Muscle of arm (tissue), 12 donors: ENCODE data around the gene ANKS1A. TPM values are rescaled to one million over a fixed set of nuclear protein-coding genes. Genes with fewer than 3 reads are reported as not detected.

Source experiments
- DNase-seq: peaks from one replicate; pipeline ENCODE4 v3.0.0-alpha.2; 2013
- polyA plus RNA-seq, 12 donors: library from polyadenylated mRNA; unstranded; fragments of 120-200 nt; gene quantifications; one replicate each; pipeline ENCODE4 v1.2.1, GENCODE V29; 2013; ENCODE audit not compliant: insufficient read length in 12 of 12

Gene ANKS1A
- polyA plus RNA-seq, 12 donors = 30.8 to 59.7 (median 40.6) TPM; not detected in 1

DNA sequence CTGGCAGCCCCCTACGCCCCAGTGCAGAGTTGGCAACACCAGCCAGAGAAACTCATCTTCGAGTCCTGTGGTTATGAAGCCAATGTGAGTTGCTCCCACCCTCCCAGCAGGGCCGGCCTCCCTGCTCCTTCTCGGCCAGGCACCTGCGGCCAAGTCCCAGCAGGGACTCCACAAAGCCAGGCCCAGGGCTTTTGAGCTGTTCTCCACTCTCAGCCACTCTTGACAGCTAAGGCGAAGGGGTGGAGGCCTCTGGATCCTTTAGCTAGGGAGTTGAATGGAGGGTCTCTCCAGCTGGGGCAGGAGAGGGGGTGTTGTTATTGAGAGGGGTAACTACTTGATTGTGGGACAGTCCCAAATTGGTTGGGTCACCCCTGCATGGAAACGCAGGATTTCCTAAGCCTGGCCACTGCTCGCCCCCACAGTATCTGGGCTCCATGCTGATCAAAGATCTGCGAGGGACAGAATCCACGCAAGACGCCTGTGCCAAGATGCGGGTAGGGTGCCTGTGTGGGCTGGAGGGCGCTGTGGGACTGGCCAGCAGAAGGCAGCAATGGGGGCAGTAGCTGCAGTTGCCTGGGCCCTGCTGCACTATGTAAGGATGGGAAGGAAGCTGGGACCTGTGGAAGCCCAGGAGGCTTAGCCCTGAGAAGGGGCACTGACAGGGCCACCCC lies 193.8 kb downstream of the ANKS1A start:
- no peak for DNase-seq

GRCh38 chr6:35083507-35083906 lies 194.5 kb downstream of the ANKS1A start:
- DNase-seq = no peak

GRCh38 chr6:35084041-35084491 lies 195.0 kb downstream of the ANKS1A start:
- no peak for DNase-seq

GRCh38 chr6:35084511-35085203 lies 195.6 kb downstream of the ANKS1A start:
- DNase-seq = no peak

GRCh38 chr6:35085359-35086281 lies 196.6 kb downstream of the ANKS1A start:
- no peak for DNase-seq

DNA sequence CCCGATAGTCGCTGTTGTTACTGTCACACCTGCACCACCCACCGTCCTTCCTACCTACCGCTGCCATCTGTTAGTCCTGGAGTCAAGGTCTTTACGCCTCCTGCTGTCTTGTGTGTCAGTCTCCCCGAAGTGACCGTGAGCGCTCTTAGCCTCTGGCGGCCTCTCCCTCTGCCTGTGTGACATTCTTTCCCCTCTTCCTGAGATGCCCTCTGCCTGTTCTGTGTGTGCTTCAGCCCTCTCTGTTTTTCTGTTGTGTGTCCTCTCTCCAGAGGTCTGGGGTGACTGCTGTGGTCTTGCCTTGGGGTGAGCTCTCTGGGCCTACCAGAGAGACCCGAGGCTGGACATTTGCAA lies 197.2 kb downstream of the ANKS1A start:
- DNase-seq = no peak

- DNase-seq = no peak
These were observed 197.7 kb downstream of the ANKS1A start for GRCh38 chr6:35086636-35087360.

DNA sequence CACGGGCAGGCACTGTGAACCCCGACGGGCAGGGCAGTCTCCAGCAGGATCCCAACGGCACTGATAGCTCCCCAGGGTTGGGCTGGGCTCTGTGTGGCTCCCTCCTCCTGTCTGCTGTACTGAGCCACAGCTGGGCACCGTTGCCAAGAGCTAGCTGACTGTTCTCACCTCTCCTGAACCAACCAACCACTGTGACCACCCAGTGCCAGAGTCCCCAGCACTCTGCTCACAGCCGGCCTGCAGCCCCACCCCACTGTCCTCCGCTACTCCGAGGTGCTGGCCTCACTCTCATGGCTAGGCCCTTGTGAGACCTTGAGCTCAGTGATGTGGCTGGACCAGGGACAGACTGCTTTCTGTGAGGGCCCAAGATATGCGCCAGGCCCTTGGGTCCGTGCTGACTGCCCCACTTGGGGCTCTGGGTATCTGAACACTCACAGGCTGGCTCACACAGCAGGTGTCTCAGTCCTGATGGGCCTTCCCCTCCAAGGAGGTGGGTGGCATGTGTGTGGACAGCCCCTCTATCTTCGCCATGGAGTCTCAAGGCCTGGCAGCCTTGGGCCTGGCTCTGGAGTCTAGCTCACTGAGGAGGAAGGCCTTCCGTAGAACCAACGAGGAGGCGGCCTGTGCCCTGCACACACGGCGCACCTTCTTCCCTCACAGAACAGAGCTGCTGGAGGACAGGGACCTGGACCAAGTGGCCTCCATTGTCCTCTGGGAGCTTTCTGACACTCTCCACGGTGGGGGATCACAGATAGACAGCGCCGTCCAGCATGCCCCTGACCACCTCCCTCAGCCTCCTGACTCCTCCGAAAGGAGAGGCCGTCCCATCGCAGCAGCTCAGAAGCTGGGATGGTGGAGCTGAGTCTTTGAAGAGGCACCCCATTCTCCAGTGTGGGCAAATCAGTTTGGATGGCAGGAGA lies 198.6 kb downstream of the ANKS1A start:
- no peak for DNase-seq

- DNase-seq = no peak
These were observed 199.5 kb downstream of the ANKS1A start for GRCh38 chr6:35088281-35089215.

DNA sequence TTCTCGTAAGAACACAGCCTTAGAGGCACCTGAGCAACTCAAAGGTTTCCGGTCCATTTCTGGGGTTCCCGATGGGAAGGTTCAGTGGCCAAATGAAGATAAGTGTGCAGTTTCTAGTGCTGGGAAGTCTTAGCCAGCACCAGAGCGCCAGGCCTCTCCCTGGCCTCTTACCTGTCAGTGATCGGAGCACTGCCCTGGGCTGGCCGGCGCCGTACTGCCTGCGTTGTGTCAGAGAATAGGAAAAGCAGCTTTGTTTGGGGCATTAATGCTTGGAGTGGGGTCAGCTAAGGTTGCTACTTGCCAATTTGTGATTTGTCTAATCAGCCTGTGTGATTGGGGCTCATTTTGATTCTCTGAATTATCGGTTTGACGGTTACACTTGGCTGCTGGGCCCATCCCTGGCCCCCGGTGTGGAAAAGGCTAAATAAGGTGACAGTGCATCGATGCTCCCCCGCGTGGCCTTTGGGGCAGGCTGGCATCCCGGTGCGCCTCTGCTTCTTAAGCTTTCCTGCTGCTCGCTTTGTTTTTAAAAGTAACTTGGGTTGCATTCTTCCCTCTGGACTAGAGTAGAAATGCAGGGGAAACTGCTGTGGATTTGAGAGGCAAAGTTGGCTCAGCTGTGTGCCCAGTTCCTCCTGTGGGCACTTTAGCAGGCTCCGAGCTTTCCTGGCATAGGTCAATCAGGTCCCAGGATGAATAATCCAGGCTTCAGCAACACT lies 200.3 kb downstream of the ANKS1A start:
- no peak for DNase-seq

DNA sequence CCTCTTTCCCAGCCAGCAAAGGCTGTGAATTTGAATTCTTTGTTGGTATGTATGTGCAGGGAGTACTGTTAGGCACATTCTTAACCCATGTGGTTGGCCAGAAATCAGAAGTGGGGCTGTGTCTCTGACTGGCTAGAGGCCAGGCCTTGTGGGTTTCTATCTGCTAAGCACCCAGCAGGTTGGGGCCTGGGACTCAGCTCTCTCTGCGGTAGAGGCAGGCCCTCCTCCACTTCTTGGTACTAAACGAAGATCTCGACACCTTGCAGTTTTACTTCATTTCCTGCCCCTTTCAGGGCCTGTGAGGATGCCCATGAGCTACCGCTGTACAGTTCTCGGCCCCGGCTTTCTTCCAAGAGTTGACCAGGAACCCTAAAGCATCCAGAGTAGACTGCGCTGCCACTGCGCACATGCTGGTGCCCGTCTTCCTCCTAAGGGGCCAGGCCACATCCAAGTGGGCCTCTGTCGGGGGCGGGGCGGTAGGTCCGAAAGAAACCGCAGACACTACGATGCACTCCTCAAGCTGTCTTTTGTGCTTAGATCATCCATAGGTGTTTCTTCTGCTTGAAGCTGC lies 201.0 kb downstream of the ANKS1A start:
- DNase-seq = no peak

DNA sequence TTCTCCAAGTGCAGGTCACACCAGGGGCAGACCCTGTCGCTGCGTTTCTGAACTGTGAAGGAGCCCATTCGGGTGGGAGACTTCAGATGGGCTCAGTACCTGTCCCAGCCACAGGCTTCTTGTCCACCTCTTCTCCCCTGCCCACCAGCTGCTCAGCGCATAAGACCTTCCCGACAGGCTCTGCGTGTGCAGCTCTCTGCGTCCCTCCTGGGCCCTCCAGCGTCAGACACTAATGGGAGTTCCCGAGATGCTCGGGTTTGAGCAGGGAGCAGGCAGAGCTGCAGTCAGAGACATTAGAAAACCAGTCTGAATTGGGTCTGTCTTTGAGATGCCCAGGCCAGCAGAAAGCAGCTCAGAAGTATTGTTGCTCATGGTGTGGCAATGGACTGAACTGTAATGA lies 201.7 kb downstream of the ANKS1A start:
- DNase-seq = no peak

DNA sequence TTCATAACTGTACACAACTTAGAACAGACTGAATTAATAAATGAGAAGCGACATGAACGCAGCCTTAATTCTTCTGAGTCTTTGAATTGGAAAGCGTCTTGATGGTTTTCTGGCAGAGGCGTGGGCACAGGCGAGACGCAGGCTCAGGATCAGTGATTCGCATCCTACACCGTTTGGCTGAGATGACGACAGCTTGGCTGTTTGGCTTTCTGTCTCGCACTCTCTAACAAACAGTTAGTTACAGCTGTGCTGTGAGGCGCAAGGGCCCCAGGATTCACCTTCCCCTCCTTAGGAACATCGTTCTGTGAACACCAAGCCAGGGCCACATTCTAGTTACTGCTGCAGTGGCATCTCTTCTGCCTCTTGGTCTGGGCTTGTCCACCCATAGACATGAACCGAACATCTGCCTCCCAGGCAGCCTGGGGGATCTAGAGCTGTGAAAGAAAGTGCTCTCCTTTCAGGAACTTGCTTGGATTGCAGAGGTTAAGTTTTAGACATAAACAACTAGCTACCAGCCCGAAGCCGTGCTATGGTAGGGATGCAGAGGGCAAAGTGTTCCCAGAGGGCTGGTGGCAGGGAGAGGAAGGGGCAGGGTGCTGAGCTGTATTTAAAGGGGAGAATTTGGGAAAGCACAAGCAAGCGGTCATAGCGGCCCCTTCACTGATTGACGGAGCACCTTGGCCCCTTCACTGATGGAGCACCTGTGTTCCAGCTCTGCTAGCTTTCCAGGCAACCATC lies 202.5 kb downstream of the ANKS1A start:
- DNase-seq = no peak

GRCh38 chr6:35092362-35093117 lies 203.5 kb downstream of the ANKS1A start:
- no peak for DNase-seq

GRCh38 chr6:35093118-35093445 lies 204.0 kb downstream of the ANKS1A start:
- no peak for DNase-seq

DNA sequence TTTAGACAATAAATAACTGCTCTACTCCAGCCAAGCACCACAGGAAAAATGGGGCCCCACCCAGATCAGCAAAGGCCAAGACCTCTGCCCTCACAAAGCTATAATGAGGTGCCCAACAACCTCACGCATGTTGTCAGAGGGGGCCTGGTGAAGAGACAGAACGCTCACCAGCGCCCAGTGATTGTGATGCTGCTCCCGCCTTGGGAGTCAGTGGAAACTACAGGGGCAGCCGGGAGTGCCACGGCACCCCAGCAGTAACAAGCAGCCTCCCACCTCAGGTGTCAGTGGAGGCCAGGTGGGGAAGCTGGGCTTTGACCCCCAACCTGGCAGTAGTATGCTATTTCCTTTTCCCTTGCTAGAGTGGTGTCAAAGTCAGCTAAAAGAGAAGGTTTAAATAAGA lies 204.7 kb downstream of the ANKS1A start:
- no peak for DNase-seq

DNA sequence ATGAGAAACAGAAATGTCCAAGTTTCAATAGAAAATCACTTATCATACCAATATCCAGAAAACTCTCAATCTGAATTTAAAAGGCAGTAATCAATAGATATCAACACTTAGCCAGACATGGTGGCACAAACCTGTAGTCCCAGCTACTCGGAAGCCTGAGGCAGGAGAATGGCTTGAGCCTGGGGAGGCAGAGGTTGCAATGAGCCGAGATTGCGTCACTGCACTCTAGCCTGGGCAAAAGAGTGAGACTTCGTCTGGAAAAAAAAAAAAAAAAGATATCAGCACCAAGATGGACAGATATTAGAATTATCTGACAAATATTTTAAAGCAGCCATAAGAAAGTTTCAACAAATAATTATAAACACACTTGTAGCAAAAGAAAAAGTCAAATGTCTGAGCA lies 205.1 kb downstream of the ANKS1A start:
- no peak for DNase-seq
